H1 (cell line): Measurements from ENCODE around the gene SLC35F3. TPM values are rescaled to one million over a fixed set of nuclear protein-coding genes. Genes with fewer than 3 reads are reported as not detected.

Experiments used
- ATF3 ChIP-seq: IDR thresholded peaks from 2 replicates; pipeline ENCODE4 v1.6.1; 2011; ENCODE audit warnings: low read depth, mild to moderate bottlenecking, low read length; ENCODE audit not compliant: insufficient read depth
- JUN ChIP-seq: IDR thresholded peaks from 2 replicates; pipeline ENCODE4 v1.6.1; 2011; ENCODE audit warnings: low read depth, mild to moderate bottlenecking, improper control_type of control experiment, low read length
- JUND ChIP-seq: IDR thresholded peaks from 2 replicates; pipeline ENCODE4 v1.6.1; 2011; ENCODE audit warnings: mild to moderate bottlenecking, improper control_type of control experiment, low read length
- RNF2 ChIP-seq: fragments of 200-900, 300-1000 bp; sonication (generic); IDR thresholded peaks from 2 replicates; pipeline ENCODE4 v1.7.1; 2016; ENCODE audit warnings: borderline replicate concordance, low read depth, mild to moderate bottlenecking, antibody characterized with exemption, low read length; ENCODE audit not compliant: poor library complexity, severe bottlenecking; ENCODE audit errors: missing control alignments
- TAF7 ChIP-seq: optimal IDR thresholded peaks from 2 replicates; pipeline ENCODE3; 2011; ENCODE audit warnings: low read depth, mild to moderate bottlenecking, inconsistent platforms, low read length, moderate library complexity, borderline replicate concordance
- USF2 ChIP-seq: IDR thresholded peaks from 2 replicates; pipeline ENCODE4 v1.6.1; 2011; ENCODE audit warnings: low read length, improper control_type of control experiment
- polyA plus RNA-seq, 7 experiments: library from polyadenylated mRNA; depleted of rRNA in 3 of 7; stranded (reverse) in 5 of 7; unstranded in 2 of 7; fragments of >200 nt in 5 of 7; fragments of 200-250 nt in 2 of 7; gene quantifications; 1 replicate in 5 of 7; 2 replicates in 1 of 7; 4 replicates in 1 of 7; pipeline versions ENCODE4 v1.2.1 to v1.2.3, GENCODE V29; 2011 to 2013; ENCODE audit warnings: missing spikeins in 2 of 7, mixed read lengths in 2 of 7
- total RNA-seq: library from RNA; stranded (reverse); fragmentation: NEBNext Ultra II Directional; extraction: Animal tissue kit (Norgen Biotek cat#: 25700); gene quantifications from 2 replicates; pipeline ENCODE4 v1.2.1, GENCODE V29; 2021

The SLC35F3 gene
- total and polyA plus RNA-seq, 2 of the 8 experiments (the other 6 are each of a cell fraction or from before 2014, with no cell fraction given) = 0.78 to 1.2 TPM

- TF ChIP-seq USF2 (no peak), ATF3 (no peak), JUND (no peak), TAF7 (no peak), RNF2 (no peak), JUN (no peak)
Measured at GRCh38 chr1:234240680-234241079, 336.2 kb downstream of the SLC35F3 start (continued).
